Activated CD8-positive, alpha-beta memory T cell treated with anti-CD3 and anti-CD28 coated beads for 1 hour (primary cell): ENCODE data around the gene RBM26.
"Not testable (repeated sequence)": the region's sequence is repeated elsewhere in the genome, so short reads cannot be mapped to it uniquely, and the experiment has no call there.

Experiments
- DNase-seq, 2 donors: peaks; one replicate each; pipeline ENCODE4 v3.0.0-alpha.2; 2020; ENCODE audit warnings: low read depth in 1 of 2; ENCODE audit errors: extremely low read depth in 1 of 2

RBM26 gene

DNA sequence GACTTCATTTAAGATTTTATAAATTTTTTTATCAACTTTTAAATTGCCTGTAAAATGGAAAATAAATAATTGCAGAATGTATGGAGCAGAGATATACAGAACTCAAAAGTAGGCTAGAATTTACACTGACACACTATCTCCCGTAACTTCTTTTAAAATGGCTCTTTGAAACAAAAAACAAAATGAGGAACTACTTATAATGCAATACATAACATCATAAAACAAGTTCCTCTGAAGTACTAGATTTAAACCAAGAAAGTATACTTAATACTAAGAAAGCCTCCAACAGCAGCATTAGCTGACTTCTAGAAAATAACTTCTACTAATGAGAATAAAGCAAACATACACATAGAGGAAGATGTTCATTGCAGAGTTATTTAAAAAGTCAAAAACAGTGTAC lies 17.0 kb downstream of the RBM26 start:
- no peak for DNase-seq

DNA sequence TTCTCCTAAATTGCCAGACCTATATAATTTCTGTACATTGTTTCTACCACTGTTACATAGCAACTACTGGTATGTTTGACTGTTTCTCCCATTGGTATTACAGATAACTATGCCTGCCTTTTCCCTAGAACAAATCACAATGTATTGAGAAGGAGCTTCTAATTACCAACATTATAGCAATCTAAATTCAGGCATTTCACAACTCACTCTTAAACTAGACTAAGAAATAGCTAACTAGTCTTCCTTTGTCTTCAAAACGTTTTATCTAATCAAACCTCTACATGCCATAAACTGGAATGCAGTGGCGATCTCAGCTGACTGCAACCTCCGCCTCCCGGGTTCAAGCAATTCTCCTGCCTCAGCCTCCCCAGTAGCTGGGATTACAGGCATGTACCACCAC lies 18.2 kb downstream of the RBM26 start:
- DNase-seq, result no peak

DNA sequence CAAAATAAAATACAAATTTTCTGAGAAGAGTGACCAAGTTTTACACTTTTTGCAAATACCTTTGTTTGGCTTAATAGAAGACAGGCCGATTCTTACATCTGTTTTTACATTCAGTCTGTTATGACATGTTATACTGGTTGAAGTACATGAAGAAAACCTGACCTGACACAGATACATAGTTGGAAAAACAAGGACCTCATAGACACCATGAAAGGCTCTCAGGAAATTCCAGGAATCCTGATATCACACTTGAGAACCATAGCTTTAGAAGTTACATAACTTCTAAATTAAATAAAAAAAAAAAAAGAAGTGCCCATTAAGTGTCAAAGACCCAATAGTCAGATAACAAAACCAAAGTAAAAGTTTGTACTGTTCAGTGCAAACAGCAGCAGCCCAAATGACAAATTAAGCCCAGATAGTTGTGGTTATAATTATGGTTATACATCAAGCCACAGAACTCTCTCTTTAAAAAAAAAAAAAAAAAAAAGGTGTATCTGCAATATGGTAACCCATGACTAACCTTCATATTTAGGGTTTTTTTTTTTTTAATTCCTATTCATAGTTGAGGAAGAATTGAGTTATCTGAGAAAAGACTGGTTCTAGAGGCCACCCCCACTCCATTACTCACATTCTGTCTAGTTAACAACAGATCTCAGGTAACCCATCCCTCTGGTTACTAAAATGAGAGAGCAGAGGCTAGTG lies 19.8 kb downstream of the RBM26 start:
- DNase-seq, result no peak

DNA sequence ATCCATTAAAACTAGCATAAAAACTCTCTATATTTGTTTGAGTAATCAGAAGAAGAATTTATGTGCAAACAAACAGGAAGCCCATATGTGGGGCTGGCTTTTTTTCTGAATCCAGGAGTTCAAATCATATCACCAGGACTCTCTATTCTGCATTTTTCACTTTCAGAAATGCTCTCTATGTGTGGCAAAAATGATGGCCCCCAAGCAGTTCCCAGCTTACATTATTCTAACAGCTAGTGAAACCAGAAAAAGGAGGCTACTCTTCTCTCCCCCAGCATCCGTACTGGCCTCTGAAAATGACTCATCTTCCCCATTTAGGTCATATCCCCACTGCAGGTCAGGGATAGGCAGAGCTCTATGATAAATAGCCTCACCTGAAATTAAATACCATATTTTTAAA lies 20.4 kb downstream of the RBM26 start:
- DNase-seq, result no peak

DNA sequence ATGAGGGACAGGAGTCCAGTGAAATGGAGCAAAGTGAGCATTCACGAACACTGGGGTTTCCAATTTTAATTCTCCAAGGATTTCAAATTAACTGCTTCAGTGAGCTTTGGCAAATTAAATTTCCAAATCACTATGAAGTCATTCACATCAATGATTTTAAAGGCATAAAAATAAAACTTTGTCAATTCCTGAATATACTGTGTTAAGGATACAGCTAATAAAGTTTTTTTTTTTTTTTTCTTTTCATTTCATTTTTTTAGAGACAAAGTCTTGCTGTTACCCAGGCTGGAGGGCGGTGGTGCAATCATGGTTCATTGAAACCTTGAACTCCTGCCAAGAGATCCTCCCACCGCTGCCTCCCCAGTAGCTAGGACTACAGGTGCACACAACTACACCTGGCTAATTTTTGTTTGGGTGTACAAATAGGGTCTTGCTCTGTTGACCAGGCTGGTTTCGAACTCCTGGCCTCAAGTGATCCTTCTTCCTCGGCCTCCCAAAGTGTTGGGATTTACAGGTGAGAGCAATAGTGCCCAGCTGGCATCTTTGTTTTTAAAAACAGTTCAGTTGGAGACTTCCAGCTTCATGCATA lies 21.9 kb downstream of the RBM26 start:
- DNase-seq, result no peak

DNA sequence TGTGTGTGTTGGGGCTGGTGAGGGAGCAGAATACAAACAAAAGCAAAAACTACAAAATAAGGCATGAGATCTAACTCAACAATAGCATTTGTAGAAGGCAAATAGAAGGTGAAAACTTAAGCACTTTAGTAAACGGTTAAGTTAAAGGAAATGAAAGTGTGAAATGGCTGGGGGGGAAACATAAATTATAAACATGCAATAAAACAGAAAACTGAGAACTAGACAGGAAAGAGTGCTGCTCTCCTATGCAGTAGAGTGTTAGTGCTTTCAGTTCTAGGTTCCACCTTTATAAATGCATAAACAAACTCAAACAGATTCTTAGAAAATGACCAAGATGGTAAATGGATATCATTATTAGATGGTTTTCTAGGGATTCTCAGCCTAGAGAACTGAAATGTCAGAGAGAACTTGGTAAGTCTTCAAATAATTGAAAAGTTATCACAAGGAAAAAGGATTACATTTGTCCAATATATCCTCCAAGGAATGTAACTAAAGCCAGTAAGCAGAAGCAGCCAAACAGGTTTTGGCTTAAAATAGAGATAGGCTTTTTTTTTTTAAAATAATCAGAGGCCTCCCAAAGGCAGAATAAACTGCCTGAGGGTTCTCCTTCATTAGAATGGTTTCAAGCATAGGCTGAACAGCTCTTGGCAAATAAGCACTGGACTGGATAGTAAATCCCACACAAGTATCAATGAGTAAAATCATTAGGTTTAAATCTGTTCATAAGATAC lies 23.3 kb downstream of the RBM26 start:
- DNase-seq, result no peak

DNA sequence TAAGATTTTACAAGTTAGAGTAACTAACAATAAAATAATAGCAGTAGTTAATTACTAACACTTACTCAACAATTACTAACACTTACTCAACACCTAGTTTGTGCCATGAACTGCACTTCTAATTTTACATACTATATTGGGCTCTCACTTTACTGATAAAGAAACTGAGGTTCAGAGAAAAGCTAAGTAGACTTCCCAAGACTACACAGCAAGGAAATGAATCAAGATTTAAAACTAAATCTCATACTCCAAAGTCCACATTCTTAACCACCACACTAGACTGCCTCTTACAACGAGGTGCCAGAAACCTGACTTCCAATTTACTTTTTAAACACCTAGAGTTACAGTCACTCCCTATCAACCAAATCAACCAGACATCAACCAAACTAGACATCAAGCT lies 25.1 kb downstream of the RBM26 start:
- no peak for DNase-seq

DNA sequence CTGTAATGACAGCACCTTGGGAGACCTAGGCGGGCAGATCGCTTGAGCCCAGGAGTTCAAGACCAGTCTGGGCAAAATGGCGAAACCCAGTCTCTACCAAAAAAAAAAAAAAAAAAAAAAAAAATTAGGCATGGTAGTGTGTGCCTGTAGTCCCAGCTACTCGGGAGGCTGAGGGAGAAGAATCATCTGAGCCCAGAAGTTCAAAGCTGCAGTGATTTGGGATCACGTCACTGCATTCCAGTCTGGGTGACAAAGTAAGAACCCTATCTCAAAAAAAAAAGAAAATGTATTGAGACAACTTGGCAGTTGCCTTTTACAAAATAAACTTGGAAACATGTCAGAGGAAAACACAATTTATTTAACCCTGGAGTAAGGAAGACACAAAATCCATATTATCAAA lies 26.8 kb downstream of the RBM26 start:
- no peak for DNase-seq

DNA sequence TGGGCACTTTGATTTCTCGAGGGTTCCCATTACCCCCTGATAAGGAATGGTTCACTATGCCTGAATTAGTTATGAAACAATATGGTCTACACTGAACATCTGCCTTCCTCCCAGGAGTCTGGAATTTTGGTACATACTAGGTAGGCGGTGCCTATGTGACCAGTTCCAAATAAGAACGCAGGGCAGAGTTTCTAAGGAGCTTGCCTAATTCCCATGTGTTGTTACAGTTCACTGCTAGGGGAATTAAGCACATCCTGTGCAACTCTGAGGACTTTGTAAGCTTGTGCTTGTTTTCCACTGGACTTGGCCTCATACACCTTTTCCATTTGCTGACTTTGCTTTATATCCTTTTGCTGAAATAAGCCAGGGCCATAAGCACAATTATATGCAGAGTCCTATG lies 29.2 kb downstream of the RBM26 start:
- no peak for DNase-seq

DNA sequence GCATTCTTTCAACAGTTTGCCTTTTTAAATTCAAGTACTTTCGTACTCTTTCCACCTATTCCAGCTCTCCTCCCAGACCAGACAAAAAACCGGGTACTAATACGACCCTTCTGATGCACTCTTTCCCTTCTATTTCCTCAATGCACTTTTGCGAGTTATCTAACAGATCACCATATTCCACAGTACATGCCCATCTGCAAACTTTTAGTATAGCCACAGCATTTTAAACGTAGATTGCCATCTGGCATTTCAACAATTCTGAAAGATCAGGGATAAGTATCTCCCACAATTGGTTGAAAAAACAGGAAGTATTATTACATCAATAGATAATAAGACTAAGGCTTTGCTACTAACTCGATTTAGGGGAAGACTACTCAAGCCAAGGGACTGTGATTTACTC lies 31.5 kb downstream of the RBM26 start:
- no peak for DNase-seq

DNA sequence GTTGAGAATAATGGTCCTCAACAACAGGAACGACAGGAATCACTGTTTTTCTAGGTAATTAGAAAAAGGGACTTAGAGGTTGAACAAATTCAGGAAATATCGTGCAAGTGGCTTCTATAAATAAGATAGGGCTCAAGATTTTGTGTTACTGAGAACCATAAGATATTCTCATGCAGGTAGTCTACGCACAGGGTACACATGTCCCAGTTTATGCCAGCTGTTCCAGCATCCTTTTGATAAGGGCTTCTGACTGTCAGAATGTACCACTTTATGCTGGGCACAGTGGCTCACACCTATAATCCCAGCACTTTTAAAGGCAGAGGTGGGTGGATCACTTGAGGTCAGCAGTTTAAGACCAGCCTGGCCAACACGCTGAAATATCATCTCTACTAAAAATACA lies 32.1 kb downstream of the RBM26 start:
- no peak for DNase-seq

DNA sequence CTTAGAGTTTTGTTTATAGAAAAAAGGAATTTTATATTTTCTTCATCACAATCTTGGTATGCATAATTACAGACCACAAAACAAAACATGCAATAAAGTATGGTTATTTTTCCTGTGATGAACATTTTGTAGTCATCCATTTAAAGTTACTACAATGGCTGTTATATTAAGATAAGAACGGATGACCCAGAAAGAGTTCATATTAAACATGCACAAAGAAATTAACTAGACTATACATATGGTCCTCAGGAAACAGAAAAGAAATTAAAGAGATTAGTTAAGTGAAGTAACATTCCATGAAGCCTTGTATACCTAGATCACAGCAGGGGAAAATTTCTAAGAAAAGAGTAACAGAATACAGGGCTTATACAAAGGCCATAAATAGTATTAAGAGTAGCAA lies 36.8 kb downstream of the RBM26 start:
- no peak for DNase-seq

DNA sequence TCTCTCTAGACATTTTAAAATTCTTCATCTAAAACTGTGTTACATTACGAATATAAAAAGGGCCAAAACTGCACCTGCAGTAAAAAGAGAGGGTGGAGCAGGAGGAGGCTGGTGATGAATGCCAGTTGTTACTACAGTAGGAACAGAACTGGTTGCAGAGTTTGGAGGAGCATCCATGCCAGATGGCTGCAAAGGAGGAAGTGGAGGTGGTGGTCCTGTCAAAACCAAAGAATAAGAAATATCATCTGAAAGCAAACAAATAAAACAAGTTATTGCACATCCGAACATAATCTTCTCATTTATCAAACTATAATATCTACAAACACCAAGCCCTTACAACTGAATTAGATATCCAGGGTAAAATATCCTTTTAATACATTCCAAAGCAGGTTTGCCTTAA lies 40.1 kb downstream of the RBM26 start:
- DNase-seq, result no peak

DNA sequence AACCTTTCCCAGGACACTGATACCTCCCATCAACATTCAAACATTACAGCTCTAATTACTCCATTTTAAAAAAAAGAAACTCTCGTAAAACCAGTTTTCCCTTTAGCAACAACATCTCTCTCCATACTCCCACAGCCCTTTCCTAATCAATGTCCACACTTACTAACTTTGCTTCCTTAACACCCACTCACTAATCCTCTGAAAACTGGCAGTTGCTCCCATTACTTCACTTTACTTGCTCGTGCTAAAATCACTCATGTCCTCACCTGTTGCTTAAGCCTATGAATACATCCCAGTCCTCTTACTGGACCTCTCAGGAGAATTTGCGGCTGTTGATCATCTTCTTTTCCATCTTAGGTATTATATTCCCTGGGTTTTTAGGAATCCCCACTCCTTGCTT lies 44.8 kb downstream of the RBM26 start:
- no peak for DNase-seq

DNA sequence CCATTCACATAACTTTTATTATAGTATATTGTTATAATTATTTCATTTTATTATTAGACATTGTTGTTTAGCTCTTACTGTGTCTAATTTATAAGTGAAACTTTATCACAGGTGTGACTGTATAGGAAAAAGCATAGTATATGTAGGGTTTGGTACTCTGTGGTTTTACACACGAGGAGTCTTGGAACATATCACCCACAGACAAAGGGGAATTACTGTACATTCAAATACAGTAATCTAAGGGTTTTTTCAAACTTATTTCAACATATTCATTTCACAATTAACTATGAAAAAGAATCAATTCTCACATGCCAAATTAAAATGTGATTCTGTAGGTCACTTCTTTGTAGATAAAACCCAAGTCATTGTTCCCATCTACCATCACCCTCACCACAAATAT lies 46.0 kb downstream of the RBM26 start:
- no peak for DNase-seq

DNA sequence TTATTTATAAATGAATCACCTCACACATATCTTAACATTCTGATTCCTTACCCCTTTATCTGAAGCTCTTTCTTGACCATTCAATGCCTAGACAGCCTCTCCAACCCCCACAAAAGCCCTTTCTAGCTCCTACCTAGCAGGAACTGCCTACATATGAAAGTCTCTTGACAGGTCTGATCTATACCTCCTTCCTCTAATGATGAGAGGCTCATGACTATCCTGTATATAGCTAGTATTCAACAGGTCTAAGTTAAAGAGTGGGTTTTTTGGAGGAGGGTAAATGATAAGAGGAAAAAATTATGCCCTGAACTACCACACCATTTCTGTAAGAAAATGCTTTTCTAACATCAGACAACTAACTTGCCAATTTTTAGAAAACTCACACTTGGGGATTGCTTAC lies 47.0 kb downstream of the RBM26 start:
- no peak for DNase-seq

DNA sequence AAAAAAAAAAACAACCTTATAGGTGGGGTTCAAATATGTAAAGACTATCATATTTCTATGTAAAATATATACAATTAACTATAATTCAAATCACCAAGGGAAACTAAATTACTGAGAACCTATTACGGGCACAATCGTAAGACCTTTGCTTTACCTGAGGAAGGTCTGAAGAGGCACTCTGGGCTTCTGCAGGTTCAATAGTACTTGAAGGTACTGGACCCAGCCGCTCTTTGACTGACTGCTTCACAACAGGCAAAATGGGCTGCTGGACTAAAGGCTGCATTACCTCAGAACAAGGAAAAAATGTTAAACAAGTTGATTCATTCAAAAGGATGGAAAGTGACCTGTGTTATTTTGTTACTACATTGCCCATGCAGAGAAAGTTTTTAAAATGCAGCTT lies 51.8 kb downstream of the RBM26 start:
- DNase-seq, result no peak

DNA sequence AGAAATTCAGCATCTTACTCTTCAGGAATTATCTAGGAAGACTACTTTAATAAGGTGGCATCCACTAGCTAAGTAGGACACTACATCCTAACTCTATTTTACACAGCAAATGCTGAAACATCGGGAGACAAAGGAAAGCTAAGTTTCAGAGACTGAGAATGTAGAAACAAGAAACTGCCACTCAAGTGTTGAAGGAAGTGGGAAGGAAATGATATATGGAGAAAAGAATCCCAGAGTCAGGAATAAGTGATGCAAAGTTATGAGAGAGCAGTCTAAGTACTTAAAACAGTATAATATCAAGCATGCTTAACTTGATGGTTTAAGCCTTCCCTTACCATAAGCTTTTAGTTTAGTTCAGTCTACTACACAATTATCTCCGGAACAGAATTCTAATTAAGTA lies 52.4 kb downstream of the RBM26 start:
- DNase-seq, result no peak

DNA sequence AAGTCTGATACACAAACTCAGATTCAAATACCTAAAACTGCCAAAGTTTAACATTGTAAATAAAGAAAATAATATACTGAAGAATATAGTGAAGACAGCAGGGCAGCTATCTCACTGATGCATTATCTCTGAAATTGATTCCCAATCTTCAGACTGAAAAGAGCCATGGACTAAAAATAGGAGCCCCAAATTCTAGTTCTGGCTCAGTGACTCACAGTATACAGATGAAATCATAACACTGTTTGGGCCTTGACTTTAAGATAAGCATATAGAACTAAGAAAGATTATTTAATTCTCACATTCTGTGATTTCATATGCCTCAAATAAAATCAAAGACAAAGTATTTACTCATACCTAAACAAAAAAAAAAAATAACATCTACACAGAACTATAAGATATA lies 53.9 kb downstream of the RBM26 start:
- DNase-seq, result no peak

DNA sequence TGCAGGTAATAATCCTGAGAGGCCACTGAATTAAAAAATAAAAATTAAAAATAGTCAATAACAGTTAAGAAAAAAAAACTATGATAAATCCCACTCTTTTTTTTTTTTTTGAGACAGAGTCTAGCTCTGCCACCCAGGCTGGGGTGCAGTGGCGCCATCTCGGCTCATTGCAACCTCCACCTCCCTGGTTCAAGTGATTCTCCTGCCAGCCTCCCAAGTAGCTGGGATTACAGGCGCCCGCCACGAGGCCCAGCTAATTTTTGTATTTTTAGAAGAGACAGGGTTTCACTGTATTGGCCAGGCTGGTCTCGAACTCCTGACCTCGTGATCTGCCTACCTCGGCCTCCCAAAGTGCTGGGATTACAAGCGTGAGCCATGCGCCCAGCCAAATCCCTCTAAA lies 56.4 kb downstream of the RBM26 start:
- not testable (repeated sequence) for DNase-seq

DNA sequence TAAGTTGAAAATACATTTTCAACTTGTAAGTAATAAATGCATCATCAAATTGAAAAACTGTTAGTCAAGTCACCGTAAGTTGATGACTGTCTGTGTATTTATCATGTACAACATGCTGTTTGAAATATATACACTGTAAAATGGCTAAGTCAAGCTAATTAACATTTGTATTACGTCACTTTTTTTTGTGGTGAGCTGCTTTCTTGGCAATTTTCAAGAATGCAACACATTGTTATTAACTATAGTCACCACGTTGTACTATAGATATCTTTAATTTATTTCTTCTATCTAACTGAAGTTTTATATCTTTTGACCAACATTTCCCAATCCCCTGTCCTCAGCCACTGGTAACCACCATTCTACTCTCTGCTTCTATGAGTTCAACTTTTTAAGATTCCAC lies 57.0 kb downstream of the RBM26 start:
- no peak for DNase-seq

DNA sequence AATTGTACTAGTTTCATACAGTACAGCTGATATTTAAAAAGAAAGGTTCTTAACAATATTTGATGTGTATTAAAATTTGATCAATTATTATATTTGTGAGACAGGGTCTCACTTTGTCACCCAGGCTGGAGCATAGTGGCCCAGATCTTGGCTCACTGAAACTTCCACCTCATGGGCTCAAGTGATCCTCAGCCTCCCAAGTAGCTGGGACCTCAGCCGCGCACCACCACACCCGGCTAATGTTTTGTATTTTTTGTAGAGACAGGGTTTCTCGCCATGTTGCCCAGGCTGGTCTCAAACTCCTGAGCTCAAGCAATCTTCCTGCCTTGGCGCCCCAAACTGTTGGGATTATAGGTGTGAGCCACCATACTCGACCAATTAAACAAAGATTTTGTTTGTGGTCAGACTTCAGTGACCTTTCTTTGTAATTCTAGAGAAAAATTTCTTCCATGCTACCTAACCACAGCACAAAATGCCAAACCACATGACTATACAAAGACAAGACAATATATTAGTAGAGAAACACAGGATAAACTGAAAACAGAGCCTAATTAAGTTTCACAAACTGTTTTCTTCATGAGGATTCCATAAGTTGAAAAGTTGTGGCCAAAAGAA lies 59.6 kb downstream of the RBM26 start:
- no peak for DNase-seq
